ENCODE results near the gene TSC22D3.

The TSC22D3 gene

DNA sequence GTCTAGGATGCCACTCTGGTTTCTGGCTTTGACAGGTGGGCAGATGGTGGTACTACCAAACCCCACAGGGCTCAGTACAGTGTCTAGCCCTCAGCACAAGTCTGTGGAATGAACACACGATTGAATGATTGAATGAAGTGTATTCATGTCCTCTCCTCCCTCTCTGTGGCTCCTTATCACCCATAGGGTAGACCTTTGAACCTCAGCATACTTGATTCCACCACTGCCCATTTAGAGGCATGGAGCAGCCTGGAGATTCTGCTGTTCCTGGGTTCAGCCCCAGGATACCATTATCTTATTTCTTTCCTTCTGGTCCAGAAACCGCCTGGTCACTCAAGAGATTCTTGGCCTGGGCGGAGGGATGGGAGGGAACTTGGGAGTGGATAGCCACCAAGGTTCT is 93.3 kb downstream of the TSC22D3 start:
- TF ChIP-seq, protein P1, sequence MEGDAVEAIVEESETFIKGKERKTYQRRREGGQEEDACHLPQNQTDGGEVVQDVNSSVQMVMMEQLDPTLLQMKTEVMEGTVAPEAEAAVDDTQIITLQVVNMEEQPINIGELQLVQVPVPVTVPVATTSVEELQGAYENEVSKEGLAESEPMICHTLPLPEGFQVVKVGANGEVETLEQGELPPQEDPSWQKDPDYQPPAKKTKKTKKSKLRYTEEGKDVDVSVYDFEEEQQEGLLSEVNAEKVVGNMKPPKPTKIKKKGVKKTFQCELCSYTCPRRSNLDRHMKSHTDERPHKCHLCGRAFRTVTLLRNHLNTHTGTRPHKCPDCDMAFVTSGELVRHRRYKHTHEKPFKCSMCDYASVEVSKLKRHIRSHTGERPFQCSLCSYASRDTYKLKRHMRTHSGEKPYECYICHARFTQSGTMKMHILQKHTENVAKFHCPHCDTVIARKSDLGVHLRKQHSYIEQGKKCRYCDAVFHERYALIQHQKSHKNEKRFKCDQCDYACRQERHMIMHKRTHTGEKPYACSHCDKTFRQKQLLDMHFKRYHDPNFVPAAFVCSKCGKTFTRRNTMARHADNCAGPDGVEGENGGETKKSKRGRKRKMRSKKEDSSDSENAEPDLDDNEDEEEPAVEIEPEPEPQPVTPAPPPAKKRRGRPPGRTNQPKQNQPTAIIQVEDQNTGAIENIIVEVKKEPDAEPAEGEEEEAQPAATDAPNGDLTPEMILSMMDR (conservative IDR thresholded peaks at IDR 0.05; ENCODE audit: low read depth, low read length) = no peak
- no peak overlapping the region for H3K4me3 ChIP-seq (ENCODE audit: low read length)
- DNase-seq (ENCODE audit: low read depth) = no peak

DNA sequence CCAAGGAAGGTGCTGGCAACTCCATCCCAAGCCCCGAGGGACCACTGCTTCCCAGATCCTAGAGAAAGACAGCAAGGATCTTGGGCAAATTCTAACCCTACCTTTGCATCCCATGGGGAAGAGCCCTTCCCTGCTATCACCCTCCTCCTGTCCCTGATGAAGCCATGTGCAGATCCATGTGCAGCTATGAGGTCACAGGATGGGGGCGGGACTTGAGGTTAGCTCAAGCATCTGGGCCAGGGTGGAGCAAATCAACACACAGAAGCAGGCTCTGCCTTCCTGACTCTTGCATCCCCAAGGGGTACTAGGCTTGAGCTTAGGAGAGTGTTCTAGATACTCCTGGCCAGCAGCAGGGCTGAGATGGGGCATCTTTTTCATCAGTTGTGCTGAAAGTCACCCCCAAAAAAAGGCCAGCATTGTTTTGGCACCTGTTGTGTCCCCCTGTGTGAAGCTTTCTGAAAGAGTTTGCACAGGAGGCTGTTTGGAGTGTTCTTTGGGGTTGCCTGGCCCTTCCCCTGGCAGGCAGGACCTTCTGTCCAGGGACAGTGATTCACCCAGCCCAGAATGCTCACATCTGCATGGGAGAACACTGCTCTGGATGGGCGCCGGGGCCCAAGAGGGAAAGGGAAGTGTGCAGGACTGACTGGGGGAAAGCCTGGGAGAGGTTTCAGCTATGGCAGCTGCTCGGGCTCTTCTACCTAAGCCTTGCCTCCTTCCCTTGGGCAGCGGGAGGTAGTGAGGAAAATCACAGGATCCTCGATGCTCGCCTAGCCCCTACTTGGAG is 96.4 kb downstream of the TSC22D3 start:
- no peak overlapping the region for H3K4me3 ChIP-seq (ENCODE audit: low read length)
- DNase-seq (ENCODE audit: low read depth) = no peak
- TF ChIP-seq, protein P1 (conservative IDR thresholded peaks at IDR 0.05; ENCODE audit: low read depth, low read length) = no peak

- no peak overlapping the region for H3K4me3 ChIP-seq (ENCODE audit: low read length)
These were observed 97.7 kb downstream of the TSC22D3 start for GRCh38 chrX:107677909-107678308.

GRCh38 chrX:107677501-107677901 is 98.1 kb downstream of the TSC22D3 start:
- H3K4me3 ChIP-seq (ENCODE audit: low read length) = peak overlapping the region; percentile 42
- TF ChIP-seq, protein P1 (conservative IDR thresholded peaks at IDR 0.05; ENCODE audit: low read depth, low read length) = no peak
- DNase-seq (ENCODE audit: low read depth) = no peak

More at GRCh38 chrX:107677909-107678308, 97.7 kb downstream of the TSC22D3 start:
- no peak for DNase-seq (ENCODE audit: low read depth)
- TF ChIP-seq, protein P1 (conservative IDR thresholded peaks at IDR 0.05; ENCODE audit: low read depth, low read length) = no peak

- peak overlapping the region; percentile 42 for H3K4me3 ChIP-seq (ENCODE audit: low read length)
- peak; percentile 51 for DNase-seq (ENCODE audit: low read depth)
- TF ChIP-seq, protein P1 (conservative IDR thresholded peaks at IDR 0.05; ENCODE audit: low read depth, low read length) = no peak
These were observed 98.8 kb downstream of the TSC22D3 start for GRCh38 chrX:107676559-107677378.

- peak overlapping the region; percentile 42 for H3K4me3 ChIP-seq (ENCODE audit: low read length)
- DNase-seq (ENCODE audit: low read depth) = no peak
- TF ChIP-seq, protein P1 (conservative IDR thresholded peaks at IDR 0.05; ENCODE audit: low read depth, low read length) = no peak
These were observed 99.6 kb downstream of the TSC22D3 start for GRCh38 chrX:107675823-107676555.

All from retinal pigment epithelial cell (primary cell).